ENCODE results near the gene TLR1.

TLR1 gene

DNA sequence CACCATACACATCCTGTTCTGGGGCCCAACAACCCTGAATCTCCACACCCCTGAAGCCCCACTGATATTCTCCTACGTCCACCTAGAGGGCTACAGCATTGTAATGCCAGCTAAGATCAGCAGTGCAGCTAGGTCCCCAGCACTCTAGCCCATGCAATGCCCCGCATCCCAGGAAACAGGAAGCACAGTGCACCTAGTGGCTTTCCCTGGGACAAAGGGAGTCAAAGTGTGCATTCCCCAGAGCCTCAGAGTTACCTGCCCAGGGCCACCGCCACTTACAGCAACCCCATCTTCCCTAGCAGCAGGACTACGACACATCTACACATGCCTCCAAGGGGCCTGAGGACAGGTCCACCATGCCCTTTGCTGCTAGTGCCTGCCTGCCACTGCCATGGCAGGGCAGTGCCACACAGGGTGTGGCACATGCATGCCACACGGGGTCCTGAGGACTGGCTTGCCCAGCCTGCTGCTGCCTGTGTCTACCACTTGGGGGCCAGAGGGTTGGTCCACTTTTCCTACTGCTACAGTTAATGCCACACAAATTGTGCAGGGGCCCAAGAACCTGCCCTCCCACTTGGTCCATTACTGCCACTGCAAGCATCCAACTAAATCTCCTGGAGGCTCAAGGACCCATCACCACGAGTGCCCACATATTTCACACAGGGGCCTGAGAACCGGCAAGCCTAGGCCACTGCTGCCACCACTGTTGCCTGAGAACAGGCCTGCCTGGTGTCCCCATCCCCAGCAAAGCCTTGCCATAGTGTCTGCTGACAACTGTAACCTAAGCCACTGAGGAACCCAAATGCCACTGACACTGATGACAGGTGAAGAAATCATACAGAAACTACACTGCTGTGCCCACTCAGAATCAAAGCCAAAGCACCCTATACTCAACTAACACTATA, 28.3 kb upstream of the TLR1 start:
- DNase-seq (ENCODE audit: low spot score), result no peak
- ChIA-PET CTCF (no interaction called here), POLR2A (ENCODE audit: low non-redundant PET) (no interaction called here)
- TF ChIP-seq, protein P1, sequence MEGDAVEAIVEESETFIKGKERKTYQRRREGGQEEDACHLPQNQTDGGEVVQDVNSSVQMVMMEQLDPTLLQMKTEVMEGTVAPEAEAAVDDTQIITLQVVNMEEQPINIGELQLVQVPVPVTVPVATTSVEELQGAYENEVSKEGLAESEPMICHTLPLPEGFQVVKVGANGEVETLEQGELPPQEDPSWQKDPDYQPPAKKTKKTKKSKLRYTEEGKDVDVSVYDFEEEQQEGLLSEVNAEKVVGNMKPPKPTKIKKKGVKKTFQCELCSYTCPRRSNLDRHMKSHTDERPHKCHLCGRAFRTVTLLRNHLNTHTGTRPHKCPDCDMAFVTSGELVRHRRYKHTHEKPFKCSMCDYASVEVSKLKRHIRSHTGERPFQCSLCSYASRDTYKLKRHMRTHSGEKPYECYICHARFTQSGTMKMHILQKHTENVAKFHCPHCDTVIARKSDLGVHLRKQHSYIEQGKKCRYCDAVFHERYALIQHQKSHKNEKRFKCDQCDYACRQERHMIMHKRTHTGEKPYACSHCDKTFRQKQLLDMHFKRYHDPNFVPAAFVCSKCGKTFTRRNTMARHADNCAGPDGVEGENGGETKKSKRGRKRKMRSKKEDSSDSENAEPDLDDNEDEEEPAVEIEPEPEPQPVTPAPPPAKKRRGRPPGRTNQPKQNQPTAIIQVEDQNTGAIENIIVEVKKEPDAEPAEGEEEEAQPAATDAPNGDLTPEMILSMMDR (conservative IDR thresholded peaks at IDR 0.05; ENCODE audit: low read depth), result no peak
- no peak overlapping the region for H3K27ac ChIP-seq

DNA sequence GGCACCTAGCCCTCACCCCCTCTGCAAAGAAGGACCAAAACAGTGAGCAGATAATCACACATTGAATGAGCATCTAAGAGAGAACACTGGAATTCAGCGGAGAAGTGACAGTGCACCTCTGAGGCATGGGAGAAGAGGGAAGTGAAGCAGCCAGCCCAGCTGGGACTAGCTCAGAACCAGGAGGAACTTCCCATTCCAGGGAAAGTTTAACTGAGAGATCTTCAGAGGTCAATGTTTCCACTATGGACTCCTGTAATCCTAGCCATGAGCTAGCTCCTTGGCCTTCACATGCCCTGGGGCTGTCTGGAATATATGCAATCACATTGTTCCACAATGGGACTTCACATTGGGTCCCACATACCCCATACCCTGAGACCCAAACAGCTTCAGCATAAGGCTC, 27.6 kb upstream of the TLR1 start:
- DNase-seq (ENCODE audit: low spot score), result no peak
- TF ChIP-seq, protein P1 (conservative IDR thresholded peaks at IDR 0.05; ENCODE audit: low read depth), result no peak
- CTCF ChIA-PET, result no interaction called here
- POLR2A ChIA-PET (ENCODE audit: low non-redundant PET), result no interaction called here
- H3K27ac ChIP-seq, result no peak overlapping the region

DNA sequence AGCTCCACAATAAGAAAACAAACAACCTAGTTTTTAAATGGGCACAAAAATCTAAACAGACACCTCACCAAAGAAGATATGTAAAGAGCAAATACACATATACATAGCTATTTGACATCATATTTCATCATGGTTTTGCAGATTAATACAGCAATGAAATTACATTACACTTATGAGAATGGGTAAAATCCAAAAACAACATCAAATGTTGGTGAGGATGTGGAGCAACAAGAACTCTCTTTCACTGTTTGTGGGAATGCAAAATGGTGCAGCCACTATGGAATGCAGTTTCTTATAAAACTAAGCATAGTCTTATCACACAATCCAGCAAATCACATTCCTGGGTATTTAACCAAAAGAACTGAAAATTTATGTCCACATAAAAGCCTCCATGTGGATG, 27.1 kb upstream of the TLR1 start:
- ChIA-PET POLR2A (ENCODE audit: low non-redundant PET) (no interaction called here), CTCF (interaction anchor here (0.7 kb wide), 1 partner anchor 468 kb away, joined by 4 read pairs; no protein-coding TSS in a partner anchor)
- TF ChIP-seq, protein P1 (conservative IDR thresholded peaks at IDR 0.05; ENCODE audit: low read depth), result no peak
- no peak for DNase-seq (ENCODE audit: low spot score)
- no peak overlapping the region for H3K27ac ChIP-seq

DNA sequence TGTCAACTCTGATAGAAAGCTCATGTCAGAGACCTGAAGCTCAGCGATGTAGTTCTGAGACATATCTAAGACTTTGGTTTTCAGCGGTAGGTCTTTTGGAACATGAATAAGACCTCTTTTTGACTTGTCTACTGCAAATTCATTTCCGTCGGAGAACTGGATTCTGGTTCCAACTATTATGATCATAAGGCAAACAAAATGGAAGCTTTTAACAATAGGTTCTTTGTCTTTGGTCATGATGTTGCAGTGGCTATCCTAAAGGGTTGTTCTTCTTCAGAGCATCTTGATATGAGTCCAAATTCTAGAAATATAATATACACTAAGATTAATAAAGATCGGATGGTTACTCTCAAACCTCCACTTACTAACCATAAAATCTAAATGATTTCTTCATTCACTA, 24.6 kb upstream of the TLR1 start:
- ChIA-PET CTCF (no interaction called here), POLR2A (ENCODE audit: low non-redundant PET) (no interaction called here)
- TF ChIP-seq, protein P1 (conservative IDR thresholded peaks at IDR 0.05; ENCODE audit: low read depth), result no peak
- no peak overlapping the region for H3K27ac ChIP-seq
- no peak for DNase-seq (ENCODE audit: low spot score)

DNA sequence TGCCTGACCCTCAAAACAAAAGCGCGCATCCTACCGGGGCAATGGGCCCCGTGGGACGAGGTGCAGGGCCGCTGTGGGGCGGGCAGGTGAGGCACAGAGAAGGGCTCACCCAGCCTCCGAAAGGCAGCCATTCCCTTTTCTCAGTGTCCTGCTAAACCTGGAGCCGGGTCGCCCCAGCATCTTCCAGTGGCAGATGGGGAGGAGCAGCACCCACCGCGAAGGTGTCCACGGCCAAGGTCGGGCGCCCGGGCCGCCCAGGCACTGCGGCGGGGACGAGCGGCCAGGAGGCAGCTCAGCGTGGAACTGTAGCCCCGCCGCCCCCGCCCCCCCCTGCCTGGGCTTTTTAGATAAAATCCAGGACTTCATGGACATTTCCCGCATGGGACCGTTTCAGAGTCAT, 19.2 kb upstream of the TLR1 start:
- ChIA-PET POLR2A (ENCODE audit: low non-redundant PET) (no interaction called here), CTCF (no interaction called here)
- DNase-seq (ENCODE audit: low spot score), result no peak
- H3K27ac ChIP-seq, result no peak overlapping the region
- TF ChIP-seq, protein P1 (conservative IDR thresholded peaks at IDR 0.05; ENCODE audit: low read depth), result no peak

DNA sequence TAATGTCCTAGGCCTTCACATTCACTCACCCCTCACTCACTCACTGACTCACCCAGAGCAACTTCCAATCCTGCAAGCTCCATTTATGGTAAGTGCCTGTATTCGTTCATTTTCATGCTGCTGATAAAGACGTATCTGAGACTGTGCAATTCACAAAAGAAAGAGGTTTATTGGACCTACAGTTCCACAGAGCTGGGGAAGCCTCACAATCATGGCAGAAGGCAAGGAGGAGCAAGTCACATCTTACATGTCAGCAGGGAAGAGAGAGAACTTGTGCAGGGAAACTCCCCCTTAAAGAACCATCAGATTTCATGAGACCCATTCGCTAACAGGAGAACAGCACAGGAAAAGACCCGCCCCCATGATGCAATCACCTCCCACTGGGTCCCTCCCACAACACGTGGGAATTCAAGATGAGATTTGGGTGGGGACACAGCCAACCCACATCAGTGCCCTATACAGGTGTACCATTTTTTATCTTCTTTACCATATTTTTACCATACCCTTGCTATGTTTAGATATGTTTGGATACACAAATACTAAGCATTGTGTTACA, 18.2 kb upstream of the TLR1 start:
- no peak for DNase-seq (ENCODE audit: low spot score)
- POLR2A ChIA-PET (ENCODE audit: low non-redundant PET), result no interaction called here
- no peak overlapping the region for H3K27ac ChIP-seq
- TF ChIP-seq, protein P1 (conservative IDR thresholded peaks at IDR 0.05; ENCODE audit: low read depth), result no peak
- CTCF ChIA-PET, result no interaction called here
